BJ (cell line): Measurements from ENCODE around the gene LYST. TPM values are rescaled to one million over a fixed set of nuclear protein-coding genes. Genes with fewer than 3 reads are reported as not detected.
A peak's percentile ranks its signal among the peaks of the same experiment; 100 is the strongest.

Experiments
- CTCF ChIA-PET: fragments of 350-600 bp; formaldehyde crosslinking; extraction: SDS; loops from one replicate; lab custom pipeline; 2021; ENCODE audit warnings: antibody characterized with exemption, inconsistent platforms; lab: Yijun Ruan, JAX
- POLR2A ChIA-PET: fragments of 300-600 bp; sonication (Branson Sonifier 250); formaldehyde crosslinking; extraction: SDS; loops from one replicate; lab custom pipeline; 2021; ENCODE audit warnings: antibody characterized with exemption; lab: Charles Lee
- DNase-seq: peaks from one replicate; pipeline ENCODE4 v3.0.0-alpha.2; 2011; ENCODE audit warnings: low read depth
- H3K27me3 ChIP-seq: 2 replicates; pipeline ENCODE4 v1.6.0; 2011; ENCODE audit warnings: low read length; ENCODE audit not compliant: control insufficient read depth, insufficient read depth
- H3K36me3 ChIP-seq: 2 replicates; pipeline ENCODE4 v1.5.1; 2011; ENCODE audit warnings: low read length; ENCODE audit not compliant: control insufficient read depth, insufficient read depth
- H3K4me3 ChIP-seq: 2 replicates; pipeline ENCODE4 v1.5.1; 2011; ENCODE audit warnings: low read depth, mild to moderate bottlenecking, control low read depth, low read length
- CTCF ChIP-seq: IDR thresholded peaks from 2 replicates; pipeline ENCODE4 v1.5.1; 2011; ENCODE audit warnings: low read depth, mild to moderate bottlenecking, control low read depth, inconsistent platforms, low read length, moderate library complexity; ENCODE audit not compliant: insufficient read depth
- polyA plus RNA-seq: library from polyadenylated mRNA; depleted of rRNA; stranded (reverse); fragments of >200 nt; gene quantifications from 2 replicates; pipeline ENCODE4 v1.2.3, GENCODE V29; 2011

The LYST gene
- polyA plus RNA-seq, 1 experiment: 7.2 TPM

- POLR2A ChIA-PET: no interaction called here
- DNase-seq: no peak
- no peak overlapping the region for H3K4me3 ChIP-seq
- CTCF ChIA-PET: no interaction called here
- no peak for TF ChIP-seq CTCF
- H3K36me3 ChIP-seq: no peaks in the 10 kb centered on the region
- H3K27me3 ChIP-seq: peaks cover 2% of the 10 kb centered on the region; the same call in 1 of the 2 replicates
Observed at GRCh38 chr1:235635938-235636662, 230.6 kb downstream of the LYST start.

GRCh38 chr1:235632506-235633401 is 234.0 kb downstream of the LYST start:
- no peak for DNase-seq
- peak overlapping the region; percentile 2; the same call in 1 of the 2 replicates for H3K4me3 ChIP-seq
- H3K27me3 ChIP-seq: no peaks in the 10 kb centered on the region
- ChIA-PET POLR2A (interaction anchor here (1.4 kb wide), 1 partner anchor 128 kb away, joined by 3 read pairs; the partner anchor contains the start of gene B3GALNT2), CTCF (interaction anchor here (3.8 kb wide), 1 partner anchor 34 kb away, joined by 14 read pairs; no protein-coding TSS in a partner anchor)
- no peak for TF ChIP-seq CTCF
- H3K36me3 ChIP-seq: no peaks in the 10 kb centered on the region

GRCh38 chr1:235631816-235632215 is 234.9 kb downstream of the LYST start:
- TF ChIP-seq CTCF: no peak
- CTCF ChIA-PET: interaction anchor here (3.8 kb wide), 1 partner anchor 33 kb away, joined by 14 read pairs; no protein-coding TSS in a partner anchor
- H3K27me3 ChIP-seq: no peaks in the 10 kb centered on the region
- DNase-seq: no peak
- H3K36me3 ChIP-seq: no peaks in the 10 kb centered on the region
- H3K4me3 ChIP-seq: no peak overlapping the region
- POLR2A ChIA-PET: no interaction called here

GRCh38 chr1:235628316-235629005 is 238.2 kb downstream of the LYST start:
- ChIA-PET CTCF (no interaction called here), POLR2A (no interaction called here)
- H3K27me3 ChIP-seq: no peaks in the 10 kb centered on the region; the same call in none of the 2 replicates
- TF ChIP-seq CTCF: no peak
- H3K36me3 ChIP-seq: no peaks in the 10 kb centered on the region
- H3K4me3 ChIP-seq: no peak overlapping the region
- no peak for DNase-seq

DNA sequence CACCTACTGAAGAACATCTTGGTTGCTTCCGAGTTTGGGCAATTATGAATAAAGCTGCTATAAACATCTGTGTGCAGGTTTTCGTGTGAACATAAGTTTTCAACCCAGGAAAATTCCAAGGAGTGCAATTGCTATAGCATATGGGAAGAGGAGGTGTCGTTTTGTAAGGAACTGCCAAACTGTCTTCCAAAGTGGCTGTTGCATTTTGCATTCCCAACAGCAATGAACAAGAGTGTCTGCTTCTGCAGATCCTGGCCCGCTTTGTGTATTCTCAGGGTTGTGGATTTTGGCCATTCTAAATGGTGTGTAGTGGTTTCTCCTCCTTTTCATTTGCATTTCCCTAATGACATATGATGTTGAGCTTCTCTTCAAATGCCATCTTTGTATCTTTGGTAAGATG is 240.9 kb downstream of the LYST start:
- peaks cover 1% of the 10 kb centered on the region for H3K27me3 ChIP-seq
- CTCF ChIA-PET: interaction anchor here (0.9 kb wide), 1 partner anchor 24 kb away, joined by 3 read pairs; no protein-coding TSS in a partner anchor
- POLR2A ChIA-PET: no interaction called here
- no peaks in the 10 kb centered on the region for H3K36me3 ChIP-seq
- DNase-seq: no peak
- TF ChIP-seq CTCF: no peak
- H3K4me3 ChIP-seq: no peak overlapping the region
